Choroid plexus epithelial cell (primary cell): Measurements from ENCODE around the gene FABP3.
A peak's percentile ranks its signal among the peaks of the same experiment; 100 is the strongest.

ENCODE experiments used
- DNase-seq: peaks from one replicate; pipeline ENCODE4 v3.0.0-alpha.2; 2010; ENCODE audit warnings: low read depth
- H3K4me3 ChIP-seq: 2 replicates; pipeline ENCODE4 v1.5.1; 2011; ENCODE audit warnings: low read depth, mild to moderate bottlenecking, control low read depth, low read length, moderate library complexity
- TF ChIP-seq, protein P1 (sequence below): conservative IDR thresholded peaks from 2 replicates; pipeline ENCODE4 v1.5.1; 2011; ENCODE audit warnings: low read depth, mild to moderate bottlenecking, control low read depth, inconsistent platforms, low read length, moderate library complexity

FABP3 gene

GRCh38 chr1:31373056-31373896 is at the start of gene FABP3:
Gene FABP3 (minus strand): TSS chr1:31373076. CDS start chr1:31373014, 62 bp downstream.
- TF ChIP-seq, protein P1, sequence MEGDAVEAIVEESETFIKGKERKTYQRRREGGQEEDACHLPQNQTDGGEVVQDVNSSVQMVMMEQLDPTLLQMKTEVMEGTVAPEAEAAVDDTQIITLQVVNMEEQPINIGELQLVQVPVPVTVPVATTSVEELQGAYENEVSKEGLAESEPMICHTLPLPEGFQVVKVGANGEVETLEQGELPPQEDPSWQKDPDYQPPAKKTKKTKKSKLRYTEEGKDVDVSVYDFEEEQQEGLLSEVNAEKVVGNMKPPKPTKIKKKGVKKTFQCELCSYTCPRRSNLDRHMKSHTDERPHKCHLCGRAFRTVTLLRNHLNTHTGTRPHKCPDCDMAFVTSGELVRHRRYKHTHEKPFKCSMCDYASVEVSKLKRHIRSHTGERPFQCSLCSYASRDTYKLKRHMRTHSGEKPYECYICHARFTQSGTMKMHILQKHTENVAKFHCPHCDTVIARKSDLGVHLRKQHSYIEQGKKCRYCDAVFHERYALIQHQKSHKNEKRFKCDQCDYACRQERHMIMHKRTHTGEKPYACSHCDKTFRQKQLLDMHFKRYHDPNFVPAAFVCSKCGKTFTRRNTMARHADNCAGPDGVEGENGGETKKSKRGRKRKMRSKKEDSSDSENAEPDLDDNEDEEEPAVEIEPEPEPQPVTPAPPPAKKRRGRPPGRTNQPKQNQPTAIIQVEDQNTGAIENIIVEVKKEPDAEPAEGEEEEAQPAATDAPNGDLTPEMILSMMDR: no peak
- DNase-seq: peak; percentile 80
- peak within 1 kb of the TSS; percentile 60 for H3K4me3 ChIP-seq

DNA sequence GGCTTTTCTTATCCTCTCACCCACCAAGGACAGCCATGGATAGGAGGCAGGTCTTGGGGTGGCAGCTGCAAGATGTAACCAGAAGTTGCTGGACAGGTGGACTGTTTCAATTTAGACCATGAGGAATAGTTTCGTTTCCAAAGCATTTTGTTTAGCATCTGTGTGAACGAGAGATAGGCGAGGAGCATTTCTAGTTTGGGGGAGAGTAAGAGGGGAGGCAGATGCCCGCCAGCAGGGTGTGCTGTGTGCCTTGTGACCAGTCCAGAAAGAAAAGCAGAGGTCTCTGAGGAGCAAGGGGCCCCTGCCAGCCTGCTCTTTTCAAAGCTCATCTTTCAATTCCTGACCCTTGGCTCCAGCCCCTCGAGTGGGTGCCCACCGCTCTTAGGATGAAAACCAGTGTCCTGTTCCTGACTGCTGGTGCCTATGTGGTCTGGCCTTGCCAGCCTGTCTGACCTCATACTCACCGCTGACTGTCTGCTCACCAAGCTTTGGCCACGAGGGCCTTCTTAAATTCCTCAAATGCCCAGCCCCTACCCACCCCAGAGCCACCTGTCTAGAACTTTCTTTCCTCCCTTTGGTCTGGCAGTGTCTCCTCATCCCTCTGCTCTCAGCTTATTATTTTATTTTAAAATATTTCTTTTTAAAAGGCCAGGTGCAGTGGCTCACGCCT is 48.6 kb upstream of the FABP3 start:
- TF ChIP-seq, protein P1: peak; percentile 69
- DNase-seq: peak; percentile 41
- H3K4me3 ChIP-seq: no peak overlapping the region

DNA sequence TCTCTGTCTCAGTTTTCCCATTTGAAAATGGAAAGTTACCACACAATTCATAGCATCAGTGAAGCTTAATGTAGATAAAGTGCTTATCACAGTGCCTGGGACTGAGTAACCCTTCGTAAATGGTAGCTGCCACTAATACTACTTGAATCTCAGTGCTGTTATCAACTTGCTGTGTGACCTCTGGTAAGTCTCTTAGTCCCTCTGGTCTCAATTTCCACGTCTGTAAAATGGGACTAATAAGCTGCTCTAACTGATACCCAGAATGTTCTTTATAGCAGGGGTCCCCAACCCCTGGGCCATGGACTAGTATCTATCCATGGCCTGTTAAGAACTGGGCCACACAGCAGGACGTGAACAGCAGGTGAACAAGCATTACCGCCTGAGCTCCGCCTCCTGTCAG is 47.8 kb upstream of the FABP3 start:
- H3K4me3 ChIP-seq: no peak overlapping the region
- TF ChIP-seq, protein P1: no peak
- DNase-seq: no peak

GRCh38 chr1:31418626-31419323 is 45.9 kb upstream of the FABP3 start:
- DNase-seq: no peak
- H3K4me3 ChIP-seq: no peak overlapping the region
- TF ChIP-seq, protein P1: no peak

- TF ChIP-seq, protein P1: no peak
- DNase-seq: no peak
- no peak overlapping the region for H3K4me3 ChIP-seq
Observed at GRCh38 chr1:31417148-31417547, 44.3 kb upstream of the FABP3 start.

GRCh38 chr1:31416101-31416736 is 43.3 kb upstream of the FABP3 start:
- TF ChIP-seq, protein P1: no peak
- DNase-seq: peak; percentile 25

More at GRCh38 chr1:31416101-31416736, 43.3 kb upstream of the FABP3 start:
- no peak overlapping the region for H3K4me3 ChIP-seq
